Testis (tissue), 2 donors: ENCODE results near the gene PPIG.
"Not testable (repeated sequence)": the region's sequence is repeated elsewhere in the genome, so short reads cannot be mapped to it uniquely, and the experiment has no call there.

Experiments used
- CTCF ChIP-seq, 3 experiments: fragments of 450-650 bp in 2 of 3; fragments of 200-600 bp in 1 of 3; sonication (generic) in 1 of 3; IDR thresholded peaks; one replicate each; pipeline ENCODE4 v1.5.1; 2016 to 2019; ENCODE audit warnings: antibody characterized with exemption in 3 of 3, mild to moderate bottlenecking in 2 of 3, moderate library complexity in 1 of 3
- POLR2A ChIP-seq: fragments of 450-650 bp; IDR thresholded peaks from one replicate; pipeline ENCODE4 v1.6.1; 2017; ENCODE audit warnings: antibody characterized with exemption, mild to moderate bottlenecking, moderate library complexity

DNA sequence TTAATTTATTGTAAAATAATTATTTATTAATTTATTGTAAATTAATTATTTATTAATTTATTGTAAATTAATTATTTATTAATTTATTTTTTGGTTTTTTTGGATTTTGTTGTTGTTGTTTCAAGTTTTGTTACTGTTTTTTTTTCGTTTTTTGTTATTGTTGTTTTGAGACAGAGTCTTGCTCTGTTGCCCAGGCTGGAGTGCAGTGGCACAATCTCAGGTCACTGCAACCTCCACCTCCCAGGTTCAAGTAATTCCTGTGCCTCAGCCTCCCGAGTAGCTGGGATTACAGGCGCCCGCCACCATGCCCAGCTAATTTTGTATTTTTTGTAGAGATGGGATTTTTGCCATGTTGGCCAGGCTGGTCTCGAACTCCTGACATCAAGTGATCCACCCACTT lies 22.1 kb upstream of the PPIG start:
- TF ChIP-seq CTCF (IDR thresholded peaks at IDR 0.05); POLR2A: not testable (repeated sequence)
